Stimulated activated CD4-positive, alpha-beta T cell treated with anti-CD3 and anti-CD28 coated beads, TNF-alpha, amount 100 ng/mL, for 4 hours (primary cell): ENCODE measurements around the gene OR52E2.

ENCODE experiments used
- DNase-seq, 3 experiments: peaks; one replicate each; pipeline ENCODE4 v3.0.0-alpha.2; 2020; ENCODE audit warnings: low read depth in 3 of 3

OR52E2 gene

GRCh38 chr11:5011254-5011653 is 48.2 kb downstream of the OR52E2 start:
- DNase-seq = no peak
